SK-N-SH (cell line): ENCODE measurements around the gene CFAP74.

Experiments
- EP300 ChIP-seq, 2 experiments: IDR thresholded peaks; 2 replicates each; pipeline versions ENCODE4 v1.4.0 to v1.6.1; 2012; ENCODE audit warnings: borderline replicate concordance in 1 of 2, low read depth in 1 of 2, low read length in 1 of 2
- TF ChIP-seq, protein P1 (sequence below): fragments of 200-600 bp; sonication (generic); IDR thresholded peaks from 2 replicates; pipeline ENCODE4 v1.6.1; 2017; ENCODE audit warnings: antibody characterized with exemption, mild to moderate bottlenecking, moderate library complexity

- TF ChIP-seq, protein P1, sequence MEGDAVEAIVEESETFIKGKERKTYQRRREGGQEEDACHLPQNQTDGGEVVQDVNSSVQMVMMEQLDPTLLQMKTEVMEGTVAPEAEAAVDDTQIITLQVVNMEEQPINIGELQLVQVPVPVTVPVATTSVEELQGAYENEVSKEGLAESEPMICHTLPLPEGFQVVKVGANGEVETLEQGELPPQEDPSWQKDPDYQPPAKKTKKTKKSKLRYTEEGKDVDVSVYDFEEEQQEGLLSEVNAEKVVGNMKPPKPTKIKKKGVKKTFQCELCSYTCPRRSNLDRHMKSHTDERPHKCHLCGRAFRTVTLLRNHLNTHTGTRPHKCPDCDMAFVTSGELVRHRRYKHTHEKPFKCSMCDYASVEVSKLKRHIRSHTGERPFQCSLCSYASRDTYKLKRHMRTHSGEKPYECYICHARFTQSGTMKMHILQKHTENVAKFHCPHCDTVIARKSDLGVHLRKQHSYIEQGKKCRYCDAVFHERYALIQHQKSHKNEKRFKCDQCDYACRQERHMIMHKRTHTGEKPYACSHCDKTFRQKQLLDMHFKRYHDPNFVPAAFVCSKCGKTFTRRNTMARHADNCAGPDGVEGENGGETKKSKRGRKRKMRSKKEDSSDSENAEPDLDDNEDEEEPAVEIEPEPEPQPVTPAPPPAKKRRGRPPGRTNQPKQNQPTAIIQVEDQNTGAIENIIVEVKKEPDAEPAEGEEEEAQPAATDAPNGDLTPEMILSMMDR: no peak
- TF ChIP-seq EP300 (IDR thresholded peaks at IDR 0.05; ENCODE audit: borderline replicate concordance in 1 of 2, low read depth in 1 of 2, low read length in 1 of 2): no peak
These were observed 15.6 kb upstream of the CFAP74 start, which contains the start of gene GABRD for GRCh38 chr1:2019172-2019543.
